Measurements from ENCODE around the gene GPR31.

GPR31 gene

DNA sequence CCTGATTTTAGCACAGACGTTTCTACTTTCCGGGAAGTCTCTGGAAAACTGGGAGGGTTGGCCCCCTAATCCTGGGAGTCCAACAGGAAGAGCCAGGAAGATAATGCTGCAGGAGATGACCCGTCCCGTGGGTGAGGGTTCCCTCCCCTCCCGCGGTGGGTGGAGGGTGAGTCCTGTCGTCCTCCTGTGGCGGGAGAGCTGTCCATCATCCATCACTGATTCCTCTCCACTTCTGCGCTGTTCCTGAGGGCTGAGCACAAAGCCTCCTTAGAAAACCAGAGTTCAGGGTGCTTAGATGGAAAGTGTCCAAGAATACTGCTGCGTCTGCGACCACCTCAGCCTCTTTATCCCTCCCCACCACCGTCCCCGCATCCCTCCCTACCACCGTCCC, 40.9 kb downstream of the GPR31 start:
- no peak for DNase-seq

DNA sequence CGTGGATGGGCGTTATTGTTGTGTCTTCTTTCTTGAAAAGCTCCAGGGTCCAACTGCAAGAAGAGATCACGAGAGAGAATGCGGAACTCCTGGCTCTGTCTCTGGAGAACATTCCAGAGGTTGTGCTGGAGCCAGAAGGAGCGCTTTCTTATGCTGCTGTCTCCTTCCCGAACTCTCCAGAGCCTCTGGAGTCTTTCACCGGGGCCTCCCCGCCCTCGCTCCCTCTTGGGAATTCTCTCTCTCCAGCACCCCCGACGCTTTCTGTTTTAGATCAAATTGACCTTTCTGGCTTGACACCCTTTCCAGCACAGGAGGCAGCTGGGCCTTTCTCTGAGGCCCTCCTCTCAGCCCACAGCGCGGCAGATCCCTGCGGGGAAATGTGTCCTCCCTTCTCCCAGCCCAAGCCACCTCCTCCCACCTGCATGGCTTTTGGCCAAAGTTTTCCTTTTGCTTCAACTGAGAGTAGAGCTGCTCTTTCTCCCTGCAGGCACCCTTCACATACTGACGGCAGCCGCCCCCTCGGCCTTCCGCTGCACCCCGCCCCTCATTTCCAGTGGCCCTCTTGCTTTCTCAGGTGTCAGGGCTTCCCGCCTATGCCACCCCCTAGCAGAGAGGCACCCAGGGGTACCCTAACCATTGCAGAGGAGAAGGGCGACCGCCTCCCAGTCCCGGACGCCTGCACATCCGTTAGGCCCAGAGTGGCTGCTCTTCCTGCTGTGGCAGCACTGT, 41.5 kb downstream of the GPR31 start:
- peak; percentile 49 for DNase-seq

DNA sequence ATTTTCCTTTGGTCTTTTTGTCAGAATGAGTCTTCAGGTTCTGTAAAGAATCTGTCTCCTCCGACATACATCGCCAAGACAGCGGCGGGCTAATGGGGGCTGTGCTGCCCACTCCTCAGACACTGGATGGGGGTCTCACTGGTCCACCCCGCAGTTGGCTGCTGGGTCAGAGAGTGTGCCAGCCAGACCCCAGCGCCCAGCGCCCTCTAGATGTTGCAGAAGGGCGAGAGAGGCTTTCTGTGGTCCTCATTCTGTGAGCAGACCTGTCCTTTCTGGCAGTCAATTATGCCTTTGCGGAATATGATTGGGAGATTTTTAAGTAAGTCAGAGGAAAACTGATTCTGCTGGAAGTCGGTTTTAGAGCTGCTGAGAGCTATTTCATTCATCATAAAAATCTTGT, 42.7 kb downstream of the GPR31 start:
- no peak for DNase-seq

DNA sequence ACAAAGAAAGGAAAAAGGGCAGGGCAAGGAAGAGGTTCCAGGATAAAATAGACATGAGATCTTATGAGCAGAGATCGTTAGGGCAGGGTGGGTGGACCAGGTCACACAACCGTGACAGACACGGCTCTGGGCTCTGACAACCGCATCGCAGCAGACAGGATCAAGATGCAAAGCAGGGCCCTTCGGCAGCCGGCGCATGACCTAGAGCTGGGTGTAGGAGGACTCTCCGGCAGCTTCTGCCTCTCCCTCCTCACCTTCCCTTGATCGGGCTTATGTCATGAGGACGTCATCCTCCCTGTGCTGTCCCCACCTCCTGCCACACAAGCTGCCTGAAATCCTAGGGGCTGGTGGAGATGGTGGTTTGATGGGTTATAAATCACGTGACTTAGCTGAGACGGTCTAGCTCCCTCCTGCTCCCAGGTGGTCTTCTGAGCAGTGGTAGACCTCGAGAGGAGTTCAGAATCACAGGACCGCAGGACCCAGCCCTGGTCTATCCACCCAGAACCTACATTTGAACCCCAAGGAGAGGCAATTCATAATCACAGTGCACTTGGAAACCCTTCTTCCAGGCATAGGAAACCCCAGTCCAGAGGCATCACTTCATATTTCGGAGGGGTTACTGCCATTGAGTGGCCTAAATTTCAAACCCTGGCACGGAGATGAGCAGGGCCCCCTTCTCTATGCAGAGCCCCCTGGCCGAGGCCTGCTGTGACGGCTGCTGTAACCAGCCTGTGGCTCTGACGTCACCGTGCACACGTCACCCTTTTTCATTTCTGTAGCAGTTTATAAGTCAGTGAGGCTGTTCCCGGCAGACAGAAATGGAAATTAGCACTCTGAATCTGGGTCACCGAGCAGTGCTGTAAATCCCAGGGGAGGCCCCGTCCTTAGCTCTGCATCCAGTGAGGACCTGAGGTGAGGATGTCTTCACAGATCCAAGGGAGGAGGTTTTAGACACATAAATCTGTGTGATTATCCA, 43.6 kb downstream of the GPR31 start:
- no peak for DNase-seq

DNA sequence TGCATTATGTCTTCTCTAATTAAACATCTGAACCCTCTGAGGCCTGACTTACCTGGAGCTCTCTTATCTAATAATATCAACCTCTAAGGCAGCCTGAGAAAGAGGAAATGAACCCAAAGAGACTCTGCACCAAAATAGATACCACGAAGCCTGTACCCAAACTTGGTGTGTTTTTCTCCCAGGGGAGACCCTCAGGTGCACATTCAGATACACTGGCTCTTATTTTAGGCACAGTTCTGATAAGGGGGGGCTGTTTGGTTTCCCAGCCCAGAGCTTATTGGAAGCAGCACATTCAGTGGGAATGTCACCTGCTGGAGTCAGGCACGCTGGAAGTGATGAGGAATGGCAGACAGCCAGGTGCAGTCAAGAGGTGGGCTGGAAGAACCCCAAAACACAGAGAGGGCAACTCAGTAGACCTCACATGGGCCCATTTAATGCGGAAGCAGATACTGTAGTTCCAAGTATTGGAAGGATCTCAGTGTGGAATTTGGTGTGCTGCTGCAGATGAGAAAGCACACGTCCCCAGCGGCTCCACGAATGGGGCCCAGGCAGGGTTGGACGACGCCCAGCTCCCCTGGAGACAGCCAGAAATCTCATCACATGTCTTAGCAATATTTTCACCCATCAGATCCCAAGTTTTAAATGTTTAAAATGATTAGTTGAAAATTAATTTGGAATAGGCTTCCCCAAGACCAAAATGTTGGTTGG, 44.6 kb downstream of the GPR31 start:
- DNase-seq, result no peak

DNA sequence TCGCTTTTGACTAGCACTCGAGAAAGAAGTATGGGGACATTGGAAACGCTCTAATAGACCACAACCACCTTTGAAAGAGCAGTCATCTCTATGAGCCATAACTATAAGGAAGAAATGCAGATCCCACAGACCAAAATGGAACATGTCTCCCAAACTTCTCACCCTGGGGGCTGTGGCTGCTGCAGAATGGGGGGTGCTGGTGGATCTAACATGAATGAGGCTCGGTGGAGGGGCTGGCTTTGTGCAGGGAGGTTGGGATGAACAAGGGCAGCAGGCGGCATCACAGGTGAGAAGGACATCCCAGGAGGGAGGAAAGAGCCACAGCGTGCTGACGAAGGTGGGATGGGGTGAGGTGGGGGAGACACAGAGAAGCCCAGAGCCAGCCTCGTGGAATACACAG, 45.4 kb downstream of the GPR31 start:
- DNase-seq, result no peak

DNA sequence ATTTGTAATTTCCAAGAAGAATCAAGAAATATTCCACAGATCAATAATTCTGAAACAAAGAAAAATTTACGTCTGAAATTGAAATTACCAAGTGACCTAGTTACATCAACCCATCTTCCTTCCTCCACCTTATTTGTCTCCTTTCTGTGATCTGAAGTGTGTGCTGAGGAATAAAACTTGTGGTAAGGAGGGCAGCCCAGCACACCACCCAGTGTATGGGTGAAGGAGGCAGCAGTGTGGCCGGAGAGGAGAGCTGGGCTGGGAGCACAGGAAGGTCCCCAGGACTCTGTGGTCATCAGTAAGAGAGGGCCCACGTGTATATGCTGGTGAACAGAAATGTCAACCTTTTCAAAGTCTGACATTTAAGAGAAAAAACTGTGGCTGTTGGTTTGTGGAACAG, 46.2 kb downstream of the GPR31 start:
- DNase-seq, result no peak

DNA sequence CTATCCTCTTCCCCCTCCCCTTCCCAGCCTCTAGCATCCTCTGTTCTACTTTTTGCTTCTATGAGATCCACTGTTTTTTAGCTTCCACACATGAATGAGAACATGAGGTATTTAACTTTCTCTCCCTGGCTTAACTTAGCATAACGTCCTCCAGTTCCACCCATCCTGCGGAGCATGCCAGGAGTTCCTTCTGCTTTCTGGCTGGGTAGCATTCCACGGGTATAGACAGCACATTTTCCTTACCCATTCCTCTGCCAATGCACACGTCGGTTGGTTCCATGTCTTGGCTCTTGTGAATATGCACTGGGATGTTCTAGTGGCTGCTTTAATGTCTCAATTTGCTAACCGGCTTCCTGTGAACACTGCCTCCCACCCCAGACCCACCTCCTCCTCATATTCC, 48.1 kb downstream of the GPR31 start:
- DNase-seq, result no peak

DNA sequence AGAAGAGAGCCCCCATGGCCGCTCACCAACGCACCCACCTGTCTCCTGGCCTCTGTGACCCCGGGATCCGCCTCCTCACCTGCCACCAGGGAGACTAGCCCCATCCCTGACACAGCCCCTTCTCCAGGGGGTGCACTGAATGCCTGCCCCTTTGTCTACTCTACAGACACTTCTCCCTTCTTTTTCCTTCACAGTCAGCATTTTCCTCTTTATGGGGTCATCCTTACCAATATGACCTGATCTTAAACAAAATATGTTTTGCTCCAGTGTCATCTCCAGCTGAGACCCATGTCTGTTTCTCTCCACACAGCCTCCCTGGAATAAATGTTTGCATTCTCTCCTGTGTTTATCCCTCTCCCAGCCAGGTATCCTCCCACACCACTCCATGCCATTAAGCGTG, 49.5 kb downstream of the GPR31 start:
- no peak for DNase-seq

DNA sequence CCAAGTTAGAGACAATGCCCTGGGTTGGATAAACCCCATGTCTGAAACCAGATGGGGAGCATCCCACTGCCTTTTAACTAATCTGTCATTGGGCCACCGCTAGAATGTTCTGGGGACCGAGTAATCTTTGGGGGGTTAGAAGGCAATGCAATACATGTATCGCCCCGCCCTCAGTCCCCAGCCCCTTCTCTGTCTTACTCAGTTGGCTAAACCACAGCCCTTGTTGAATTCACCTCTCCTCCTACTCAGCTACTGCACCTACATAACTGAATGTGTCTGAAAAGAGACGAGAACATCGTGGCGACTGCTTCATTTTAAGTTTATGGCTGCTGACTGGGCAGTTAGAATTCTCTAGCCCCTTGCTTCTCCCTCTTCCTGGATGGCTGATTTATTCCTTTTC, 50.0 kb downstream of the GPR31 start:
- DNase-seq, result no peak

DNA sequence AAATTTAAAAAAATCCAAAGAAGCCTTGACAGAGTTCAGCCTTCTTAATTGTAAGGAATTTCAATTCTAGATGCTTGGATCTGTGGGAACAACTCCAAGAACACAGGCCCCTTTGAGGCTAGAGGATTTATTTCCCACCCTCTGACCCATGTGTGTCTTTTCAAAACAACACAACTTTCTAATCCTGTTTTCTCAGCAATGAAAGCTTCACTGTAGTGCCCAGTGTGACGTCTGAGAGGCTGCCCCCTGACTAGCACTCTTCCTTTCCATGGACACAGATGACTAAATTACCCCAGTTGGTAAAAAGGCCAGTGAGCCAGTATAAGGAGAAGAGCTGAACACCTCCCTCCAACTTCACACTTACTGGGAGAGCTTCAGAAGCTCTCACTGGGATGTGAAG, 51.4 kb downstream of the GPR31 start:
- no peak for DNase-seq
